Measurements from ENCODE around the gene ORAI3. TPM values are rescaled to one million over a fixed set of nuclear protein-coding genes. Genes with fewer than 3 reads are reported as not detected.

ORAI3 gene
- total and polyA plus RNA-seq, 2 of the 13 experiments (the other 11 are each of a cell fraction or from before 2014, with no cell fraction given), result 11.4 to 32.0 TPM

DNA sequence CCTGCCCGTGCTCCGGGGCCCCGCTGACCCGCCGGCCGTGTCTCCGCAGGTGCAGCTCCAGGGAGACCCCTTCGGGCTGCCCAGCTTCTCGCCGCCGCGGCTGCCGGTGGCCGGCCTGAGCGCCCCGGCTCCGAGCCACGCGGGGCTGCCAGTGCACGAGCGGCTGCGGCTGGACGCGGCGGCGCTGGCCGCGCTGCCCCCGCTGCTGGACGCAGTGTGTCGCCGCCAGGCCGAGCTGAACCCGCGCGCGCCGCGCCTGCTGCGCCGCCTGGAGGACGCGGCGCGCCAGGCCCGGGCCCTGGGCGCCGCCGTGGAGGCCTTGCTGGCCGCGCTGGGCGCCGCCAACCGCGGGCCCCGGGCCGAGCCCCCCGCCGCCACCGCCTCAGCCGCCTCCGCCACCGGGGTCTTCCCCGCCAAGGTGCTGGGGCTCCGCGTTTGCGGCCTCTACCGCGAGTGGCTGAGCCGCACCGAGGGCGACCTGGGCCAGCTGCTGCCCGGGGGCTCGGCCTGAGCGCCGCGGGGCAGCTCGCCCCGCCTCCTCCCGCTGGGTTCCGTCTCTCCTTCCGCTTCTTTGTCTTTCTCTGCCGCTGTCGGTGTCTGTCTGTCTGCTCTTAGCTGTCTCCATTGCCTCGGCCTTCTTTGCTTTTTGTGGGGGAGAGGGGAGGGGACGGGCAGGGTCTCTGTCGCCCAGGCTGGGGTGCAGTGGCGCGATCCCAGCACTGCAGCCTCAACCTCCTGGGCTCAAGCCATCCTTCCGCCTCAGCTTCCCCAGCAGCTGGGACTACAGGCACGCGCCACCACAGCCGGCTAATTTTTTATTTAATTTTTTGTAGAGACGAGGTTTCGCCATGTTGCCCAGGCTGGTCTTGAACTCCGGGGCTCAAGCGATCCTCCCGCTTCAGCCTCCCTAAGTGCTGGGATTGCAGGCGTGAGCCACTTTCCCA is 46.6 kb upstream of the ORAI3 start (continued):
- TF ChIP-seq DZIP1 (CRISPR knock-in tag; IDR thresholded peaks at IDR 0.05) (peak; percentile 85; the same call in 1 of the 2 replicates), UBTF (CRISPR knock-in tag; IDR thresholded peaks at IDR 0.05) (peak; percentile 72; the same call in 1 of the 2 replicates), ZNF674 (CRISPR knock-in tag; IDR thresholded peaks at IDR 0.05; ENCODE audit: low read depth) (no peak)

GRCh38 chr16:30903002-30903401 is 45.9 kb upstream of the ORAI3 start:
- intact Hi-C loops (cut with micrococcal nuclease; ENCODE audit: unreplicated experiment) (loop anchor here (2.0 kb wide), 1 partner anchor 58 kb away; no protein-coding TSS in a partner anchor), in situ Hi-C loops (cut with HindIII; ENCODE audit: extremely low pct_ligation_motif_present, low pct_unique_long_range_greater_than_20kb) (no loop called here)
- ChIA-PET CTCF (ENCODE audit: low intra/inter-chr PET ratio, low total read pairs) (interaction anchor here (1.0 to 2.1 kb wide), 2 partner anchors 19 to 58 kb away, joined by 3 to 25 read pairs; no protein-coding TSS in a partner anchor), POLR2A (interaction anchor here (0.6 to 3.6 kb wide), 10 partner anchors 11 to 155 kb away, joined by 3 to 29 read pairs (median 6); partner anchors contain the start of gene PHKG2)
- no peaks in the 10 kb centered on the region for H3K79me2 ChIP-seq (ENCODE audit: insufficient read depth, low read length)
- no TSS peak for BruUV-seq (replicated peaks)
- ATAC-seq, result no peak
- H3K27ac ChIP-seq (ENCODE audit: extremely low read length, insufficient read depth, low read length), result no peak overlapping the region
- H2AFZ ChIP-seq (ENCODE audit: low read length), result no peak overlapping the region
- no peak overlapping the region for H3K9ac ChIP-seq (ENCODE audit: insufficient read depth, low read depth, low read length)
- no peak overlapping the region for H3K4me2 ChIP-seq (ENCODE audit: low read depth, low read length)
- no peak overlapping the region for H3K4me3 ChIP-seq (replicated peaks in 1 of 3; ENCODE audit: insufficient read depth in 1 of 3, low read depth in 2 of 3, low read length in 3 of 3)
- H3K4me1 ChIP-seq (ENCODE audit: insufficient read depth, low read length), result peaks cover 68% of the 10 kb centered on the region
- no peak for FAIRE-seq
- no peaks in the 10 kb centered on the region for H3K36me3 ChIP-seq (replicated peaks in 1 of 2; ENCODE audit: control insufficient read depth in 1 of 2, insufficient read depth in 2 of 2, low read length in 2 of 2)
- H4K20me1 ChIP-seq (ENCODE audit: insufficient read depth, low read length), result no peaks in the 10 kb centered on the region
- no peaks in the 10 kb centered on the region for H3K9me3 ChIP-seq (ENCODE audit: low read length)
- 84% methylated on average over 4 of the region's 4 CpGs for WGBS (ENCODE audit: low lambda C conversion rate)
- no peak for DNase-seq (ENCODE audit: low spot score)
- no peaks in the 10 kb centered on the region for H3K27me3 ChIP-seq (ENCODE audit: control insufficient read depth in 1 of 2, insufficient read depth in 2 of 2, low read length in 2 of 2)
- TF ChIP-seq ZNF101 (CRISPR knock-in tag; IDR thresholded peaks at IDR 0.05; ENCODE audit: borderline replicate concordance, low read depth) (no peak), HOMEZ (CRISPR knock-in tag; IDR thresholded peaks at IDR 0.05; ENCODE audit: low read depth) (no peak), NFATC3 (CRISPR knock-in tag; IDR thresholded peaks at IDR 0.05) (no peak), ATRX (CRISPR knock-in tag; IDR thresholded peaks at IDR 0.05; ENCODE audit: borderline replicate concordance) (no peak), PTBP1 (IDR thresholded peaks at IDR 0.05; ENCODE audit: low read depth, low read length, poor library complexity, severe bottlenecking) (no peak), ZNF558 (CRISPR knock-in tag; IDR thresholded peaks at IDR 0.05; ENCODE audit: borderline replicate concordance) (no peak), ZNF138 (CRISPR knock-in tag; IDR thresholded peaks at IDR 0.05; ENCODE audit: low read depth) (no peak), THAP8 (CRISPR knock-in tag; IDR thresholded peaks at IDR 0.05; ENCODE audit: borderline replicate concordance) (no peak), ZNF317 (CRISPR knock-in tag; IDR thresholded peaks at IDR 0.05) (no peak), EZH2 (conservative IDR thresholded peaks at IDR 0.05; ENCODE audit: low read depth, low read length) (no peak)
